Stimulated activated naive CD4-positive, alpha-beta T cell treated with Interleukin-2 at 50 U/mL for 16 hours (primary cell): ENCODE data around the gene KDELR1.

ENCODE experiments used
- DNase-seq: peaks from one replicate; lab custom pipeline; 2025; lab: John Stamatoyannopoulos, UW

Gene KDELR1

GRCh38 chr19:48342414-48342738 lies 49.0 kb downstream of the KDELR1 start:
- DNase-seq, result no peak

DNA sequence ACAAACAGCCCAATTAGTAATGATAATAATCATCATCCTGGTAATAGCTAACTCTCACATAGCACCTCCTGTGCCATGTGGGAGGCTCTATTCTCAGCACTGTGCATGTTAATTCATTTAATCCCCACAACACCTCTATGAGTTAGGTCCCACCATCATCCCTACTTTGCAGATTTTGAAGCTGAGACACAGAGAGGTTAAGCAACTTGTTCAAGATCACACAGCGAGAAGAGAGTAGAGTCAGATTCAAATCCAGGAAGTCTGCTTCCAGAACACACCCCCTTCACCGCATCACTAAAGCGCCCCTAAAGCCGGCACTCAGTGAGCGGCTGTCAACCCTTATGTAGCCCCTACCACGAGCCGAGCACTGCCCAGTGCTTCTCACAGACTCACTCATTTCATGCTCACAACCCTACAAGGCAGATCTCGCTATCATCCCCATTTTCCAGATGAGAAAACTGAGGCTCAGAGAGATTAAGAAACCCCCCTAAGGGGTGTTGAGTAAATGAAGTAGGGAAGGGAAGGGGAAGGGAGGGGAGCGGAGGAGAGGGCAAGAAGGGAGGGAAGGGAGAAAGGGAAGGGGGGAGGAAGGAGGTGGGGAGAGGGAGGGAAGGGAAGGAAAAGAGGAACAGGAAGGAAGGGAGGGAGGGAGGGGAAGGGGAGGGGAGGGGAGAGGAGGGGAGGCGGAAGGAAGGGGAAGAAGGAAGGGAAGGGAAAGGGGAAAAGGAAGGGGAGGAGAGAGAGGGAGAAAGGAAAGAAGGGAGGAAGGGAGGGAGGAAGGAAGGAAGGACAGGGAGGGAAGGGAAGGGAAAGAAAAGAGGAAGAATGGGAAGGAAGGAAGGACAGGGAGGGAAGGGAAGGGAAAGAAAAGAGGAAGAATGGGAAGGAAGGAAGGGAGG lies 49.6 kb downstream of the KDELR1 start:
- DNase-seq, result no peak

GRCh38 chr19:48340995-48341394 lies 50.4 kb downstream of the KDELR1 start:
- DNase-seq, result no peak

- DNase-seq, result no peak
Observed at GRCh38 chr19:48338802-48339503, 52.4 kb downstream of the KDELR1 start.

- DNase-seq, result no peak
Observed at GRCh38 chr19:48338253-48338755, 53.0 kb downstream of the KDELR1 start.

DNA sequence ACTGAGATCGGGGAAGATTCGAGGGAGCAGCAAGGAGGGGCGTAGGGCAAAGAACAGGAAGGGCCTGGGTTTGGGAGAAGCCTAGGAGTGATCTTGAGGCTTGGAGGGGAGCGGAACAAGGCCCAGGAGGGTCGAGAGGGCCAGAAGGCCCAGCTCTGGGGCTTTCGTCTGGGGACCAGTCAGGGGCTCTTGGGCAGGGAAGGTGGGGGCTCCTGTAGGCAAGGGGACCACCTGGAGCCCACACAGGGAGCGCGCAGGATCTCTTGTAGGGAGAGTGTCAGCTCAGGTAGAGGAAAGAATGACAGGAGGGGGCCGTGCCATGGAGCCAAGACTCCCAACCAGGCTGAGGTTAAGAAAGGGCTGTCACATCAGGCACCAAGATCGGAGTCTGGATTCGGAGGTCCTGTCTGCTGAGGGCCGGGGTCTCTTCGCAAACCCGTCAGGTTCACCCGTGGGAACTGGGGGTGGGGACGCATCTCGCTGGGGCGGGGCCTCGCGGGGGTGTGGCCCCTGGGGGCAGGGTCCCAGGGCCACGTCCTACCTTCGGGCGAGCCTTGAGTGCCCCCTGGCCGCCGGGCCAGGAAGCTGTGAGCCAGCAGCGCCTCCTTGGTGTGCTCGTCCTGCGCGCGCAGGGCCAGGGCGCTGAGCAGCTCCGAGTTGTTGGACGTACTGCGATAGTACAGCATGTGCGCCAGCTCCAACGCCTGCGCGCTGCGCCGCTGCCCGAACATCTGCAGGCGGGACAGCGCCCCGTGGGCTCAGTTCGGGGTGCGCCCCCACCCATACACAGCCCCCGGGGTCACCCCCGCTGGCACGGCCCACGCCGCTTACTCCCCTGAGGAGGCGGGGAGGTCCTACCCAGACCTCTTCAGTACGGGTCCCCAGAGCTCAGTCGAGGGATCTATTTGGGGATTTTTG lies 57.6 kb downstream of the KDELR1 start:
- peak; percentile 92 for DNase-seq

DNA sequence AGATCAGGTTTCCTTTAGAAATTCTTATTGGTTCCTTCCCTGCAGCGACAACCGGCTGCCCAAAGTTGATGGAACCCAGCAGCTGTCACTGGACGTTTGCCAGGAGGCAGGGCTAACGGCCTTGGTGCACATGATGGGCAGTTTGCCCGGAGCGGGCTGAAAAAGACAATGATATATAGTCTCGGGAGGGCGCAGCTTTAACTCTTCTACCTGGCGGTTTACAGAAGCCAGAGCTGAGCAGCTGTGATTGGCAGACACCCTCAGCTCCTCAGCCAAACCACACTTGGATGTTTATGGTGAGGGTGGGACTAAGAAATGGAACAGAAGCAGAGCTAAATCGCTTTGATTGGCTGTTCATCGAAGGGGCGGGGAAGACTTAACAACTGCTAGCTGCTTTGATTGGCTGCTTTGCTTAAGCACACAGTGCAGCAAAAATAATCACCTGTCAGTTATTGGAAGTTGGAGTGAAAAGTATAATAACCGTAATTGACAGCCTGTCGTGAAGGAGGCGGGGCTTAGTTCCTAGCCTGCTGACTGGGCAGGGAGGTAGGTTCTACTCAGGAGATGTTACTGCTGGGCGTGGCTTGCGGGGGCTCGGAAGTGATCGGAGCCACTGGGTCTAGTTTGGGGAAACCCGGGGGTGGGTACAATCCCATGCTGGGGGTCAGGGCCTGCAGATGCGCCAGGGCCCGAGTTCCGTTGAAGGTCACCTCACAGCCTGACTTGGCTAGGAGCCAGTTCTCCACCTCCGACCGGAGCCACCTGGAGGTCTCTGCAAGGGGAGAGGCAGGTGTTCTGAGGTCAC lies 58.5 kb downstream of the KDELR1 start:
- peak; percentile 93 for DNase-seq
